ENCODE results near the gene CHD9NB.

DNA sequence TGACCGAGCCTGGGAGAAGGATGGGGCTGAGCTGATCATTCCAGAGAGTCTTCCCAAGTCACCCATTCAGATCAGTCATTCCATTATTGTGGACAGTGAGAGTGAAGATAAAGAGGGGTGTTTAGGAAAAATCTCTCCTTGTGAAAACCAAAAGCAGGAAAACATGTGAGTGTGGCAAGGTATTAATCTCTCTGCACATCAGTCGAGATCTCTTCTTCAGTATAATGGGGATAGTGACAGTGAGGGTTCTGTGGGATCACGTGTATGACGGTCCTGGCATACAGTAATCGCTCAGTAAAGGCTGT, 37.5 kb upstream of the CHD9NB start:
- TF ChIP-seq, protein P1, sequence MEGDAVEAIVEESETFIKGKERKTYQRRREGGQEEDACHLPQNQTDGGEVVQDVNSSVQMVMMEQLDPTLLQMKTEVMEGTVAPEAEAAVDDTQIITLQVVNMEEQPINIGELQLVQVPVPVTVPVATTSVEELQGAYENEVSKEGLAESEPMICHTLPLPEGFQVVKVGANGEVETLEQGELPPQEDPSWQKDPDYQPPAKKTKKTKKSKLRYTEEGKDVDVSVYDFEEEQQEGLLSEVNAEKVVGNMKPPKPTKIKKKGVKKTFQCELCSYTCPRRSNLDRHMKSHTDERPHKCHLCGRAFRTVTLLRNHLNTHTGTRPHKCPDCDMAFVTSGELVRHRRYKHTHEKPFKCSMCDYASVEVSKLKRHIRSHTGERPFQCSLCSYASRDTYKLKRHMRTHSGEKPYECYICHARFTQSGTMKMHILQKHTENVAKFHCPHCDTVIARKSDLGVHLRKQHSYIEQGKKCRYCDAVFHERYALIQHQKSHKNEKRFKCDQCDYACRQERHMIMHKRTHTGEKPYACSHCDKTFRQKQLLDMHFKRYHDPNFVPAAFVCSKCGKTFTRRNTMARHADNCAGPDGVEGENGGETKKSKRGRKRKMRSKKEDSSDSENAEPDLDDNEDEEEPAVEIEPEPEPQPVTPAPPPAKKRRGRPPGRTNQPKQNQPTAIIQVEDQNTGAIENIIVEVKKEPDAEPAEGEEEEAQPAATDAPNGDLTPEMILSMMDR (IDR thresholded peaks at IDR 0.05), result no peak
- TF ChIP-seq SMC3 (IDR thresholded peaks at IDR 0.05; ENCODE audit: low read depth, low read length) (no peak), JUND (IDR thresholded peaks at IDR 0.05) (no peak), POLR2AphosphoS5 (IDR thresholded peaks at IDR 0.05; ENCODE audit: low read depth, low read length) (no peak)
